AG10803 (cell line): ENCODE results near the gene VEGFB.

Experiments used
- DNase-seq: peaks from one replicate; pipeline ENCODE4 v3.0.0; 2010; ENCODE audit warnings: low read depth
- H3K4me3 ChIP-seq: 2 replicates; pipeline ENCODE4 v1.5.1; 2011; ENCODE audit warnings: mild to moderate bottlenecking, low read length, control low read depth
- TF ChIP-seq, protein P1 (sequence below): conservative IDR thresholded peaks from 2 replicates; pipeline ENCODE4 v1.5.1; 2011; ENCODE audit warnings: mild to moderate bottlenecking, low read length, control low read depth, inconsistent platforms

Gene VEGFB

DNA sequence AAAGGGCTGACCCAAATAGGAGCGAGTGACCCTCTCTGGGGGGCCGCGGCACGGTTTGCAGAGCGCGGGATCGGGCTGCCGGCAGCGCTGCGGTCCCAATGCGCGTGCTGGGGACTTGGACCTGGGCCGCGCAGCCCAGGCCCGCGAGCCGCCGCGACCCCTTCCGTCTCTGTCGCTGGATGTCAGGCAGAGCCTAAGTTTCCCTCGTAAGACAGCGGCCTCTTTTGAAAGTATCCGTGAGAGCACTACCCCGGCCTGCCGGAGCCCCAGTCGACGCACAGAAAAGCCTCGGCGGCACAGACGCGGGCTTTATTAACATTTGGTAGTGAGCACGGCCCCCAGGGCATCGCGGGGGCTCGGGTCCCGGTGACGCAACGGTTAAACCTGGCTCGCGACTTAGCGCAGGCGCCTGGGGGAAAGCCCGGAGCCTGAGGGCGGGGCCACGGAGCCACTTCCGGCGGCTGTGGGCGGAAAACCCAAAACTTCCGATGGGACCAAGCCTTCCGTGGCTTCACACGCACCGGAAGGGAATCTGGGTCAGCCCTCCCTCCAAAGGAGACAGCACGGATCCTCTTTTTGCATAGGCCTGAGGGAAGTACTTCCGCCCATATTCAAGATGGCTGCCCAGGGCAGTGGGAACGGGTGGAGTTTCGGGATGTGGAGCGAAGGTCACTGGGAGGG lies 35.3 kb downstream of the VEGFB start:
- TF ChIP-seq, protein P1, sequence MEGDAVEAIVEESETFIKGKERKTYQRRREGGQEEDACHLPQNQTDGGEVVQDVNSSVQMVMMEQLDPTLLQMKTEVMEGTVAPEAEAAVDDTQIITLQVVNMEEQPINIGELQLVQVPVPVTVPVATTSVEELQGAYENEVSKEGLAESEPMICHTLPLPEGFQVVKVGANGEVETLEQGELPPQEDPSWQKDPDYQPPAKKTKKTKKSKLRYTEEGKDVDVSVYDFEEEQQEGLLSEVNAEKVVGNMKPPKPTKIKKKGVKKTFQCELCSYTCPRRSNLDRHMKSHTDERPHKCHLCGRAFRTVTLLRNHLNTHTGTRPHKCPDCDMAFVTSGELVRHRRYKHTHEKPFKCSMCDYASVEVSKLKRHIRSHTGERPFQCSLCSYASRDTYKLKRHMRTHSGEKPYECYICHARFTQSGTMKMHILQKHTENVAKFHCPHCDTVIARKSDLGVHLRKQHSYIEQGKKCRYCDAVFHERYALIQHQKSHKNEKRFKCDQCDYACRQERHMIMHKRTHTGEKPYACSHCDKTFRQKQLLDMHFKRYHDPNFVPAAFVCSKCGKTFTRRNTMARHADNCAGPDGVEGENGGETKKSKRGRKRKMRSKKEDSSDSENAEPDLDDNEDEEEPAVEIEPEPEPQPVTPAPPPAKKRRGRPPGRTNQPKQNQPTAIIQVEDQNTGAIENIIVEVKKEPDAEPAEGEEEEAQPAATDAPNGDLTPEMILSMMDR: no peak
- peak; percentile 100 for DNase-seq
- peak overlapping the region; percentile 80 for H3K4me3 ChIP-seq

DNA sequence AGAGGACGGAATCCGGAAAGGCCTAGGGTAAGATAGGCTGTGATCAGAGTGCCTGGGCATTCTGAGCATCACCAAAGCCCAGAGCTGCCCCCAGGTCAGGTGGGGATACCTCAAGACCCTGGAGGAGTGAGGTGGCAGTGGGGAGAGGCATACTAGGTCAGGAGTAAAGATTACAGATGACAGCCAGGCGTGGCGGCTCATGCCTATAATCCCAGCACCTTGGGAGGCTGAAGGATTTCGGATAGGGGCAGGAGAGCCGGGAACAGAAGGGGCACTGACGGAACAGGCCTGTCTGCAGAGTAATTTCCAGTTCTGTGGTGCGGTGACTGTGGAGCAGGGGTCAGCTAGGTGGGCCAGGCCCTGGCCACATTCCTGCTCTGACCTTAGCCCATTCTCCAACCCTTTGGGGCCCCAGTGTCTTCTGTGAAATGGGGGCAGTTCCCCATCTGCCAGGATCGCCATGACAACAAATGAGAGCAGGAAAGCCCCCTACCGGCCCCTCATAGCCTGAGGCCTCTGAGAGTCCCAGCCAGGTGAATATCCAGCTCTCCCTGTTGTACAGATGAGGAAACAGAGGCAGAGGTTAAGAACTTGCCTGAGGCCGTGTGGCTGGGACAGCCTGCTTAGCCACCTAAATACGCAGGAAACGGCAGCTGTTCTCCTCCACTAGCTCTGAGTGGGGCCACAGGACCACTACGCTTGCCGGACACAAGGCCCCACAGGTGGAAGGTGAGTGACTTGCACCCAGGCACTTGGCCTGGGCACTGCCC lies 40.8 kb downstream of the VEGFB start:
- TF ChIP-seq, protein P1: no peak
- no peak for DNase-seq
- no peak overlapping the region for H3K4me3 ChIP-seq

DNA sequence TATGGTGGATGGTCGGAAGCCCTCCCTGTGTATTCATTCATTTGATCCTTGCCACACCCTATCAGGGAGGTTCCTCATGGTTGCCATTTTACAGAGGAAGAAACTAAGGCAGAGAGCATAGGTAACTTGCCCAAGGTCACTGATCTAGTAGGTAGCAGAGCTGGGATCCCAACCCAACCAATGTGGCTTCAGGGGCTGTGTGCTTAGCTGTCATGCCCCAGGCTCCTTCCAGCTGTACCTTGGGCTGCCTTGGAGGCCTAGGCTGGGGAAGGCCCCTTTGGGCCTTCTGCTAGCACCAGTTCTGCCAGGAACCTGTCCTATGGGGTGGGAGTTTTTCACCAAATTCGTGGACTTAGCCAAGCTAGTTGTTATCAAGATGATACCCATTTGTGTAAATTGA lies 41.5 kb downstream of the VEGFB start:
- TF ChIP-seq, protein P1: no peak
- no peak overlapping the region for H3K4me3 ChIP-seq
- DNase-seq: no peak

DNA sequence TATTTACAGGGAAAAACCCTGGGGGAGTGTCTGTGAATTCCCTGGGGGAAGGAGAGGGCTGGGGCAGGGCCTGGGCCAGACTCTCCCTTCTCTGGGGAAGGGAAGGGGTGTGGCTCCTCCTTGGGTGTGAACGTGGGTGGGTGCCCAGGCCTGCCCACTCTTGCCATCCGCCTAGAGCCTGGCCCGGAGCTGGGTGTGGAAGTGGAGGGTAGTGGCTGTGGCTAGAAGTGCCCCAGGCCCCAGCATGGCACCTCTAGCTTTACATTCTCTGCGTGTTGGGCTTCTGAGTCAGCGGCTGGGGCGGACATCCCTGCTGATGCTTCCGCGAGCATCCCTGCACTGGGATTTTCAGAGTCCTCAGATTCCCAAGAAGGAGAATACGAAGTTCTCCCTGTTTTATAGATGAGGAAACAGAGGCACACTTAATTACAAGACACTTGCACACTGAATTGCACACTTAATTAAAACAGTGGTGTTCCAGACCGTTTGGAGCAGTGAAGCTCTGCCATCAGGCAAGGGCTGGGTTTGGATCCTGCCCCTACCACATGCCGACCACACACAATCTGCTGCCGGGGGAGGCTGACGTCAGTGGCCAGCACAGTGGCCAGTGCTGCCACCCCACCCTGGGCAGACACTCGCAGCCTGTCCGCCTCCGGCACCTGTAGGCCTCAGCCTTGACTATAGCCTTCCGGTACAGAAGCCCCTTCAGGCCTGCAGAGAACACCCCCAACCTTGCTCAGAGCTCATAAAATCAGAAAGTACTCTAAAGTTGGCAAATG lies 42.5 kb downstream of the VEGFB start:
- DNase-seq: peak; percentile 80
- TF ChIP-seq, protein P1: no peak
- no peak overlapping the region for H3K4me3 ChIP-seq

DNA sequence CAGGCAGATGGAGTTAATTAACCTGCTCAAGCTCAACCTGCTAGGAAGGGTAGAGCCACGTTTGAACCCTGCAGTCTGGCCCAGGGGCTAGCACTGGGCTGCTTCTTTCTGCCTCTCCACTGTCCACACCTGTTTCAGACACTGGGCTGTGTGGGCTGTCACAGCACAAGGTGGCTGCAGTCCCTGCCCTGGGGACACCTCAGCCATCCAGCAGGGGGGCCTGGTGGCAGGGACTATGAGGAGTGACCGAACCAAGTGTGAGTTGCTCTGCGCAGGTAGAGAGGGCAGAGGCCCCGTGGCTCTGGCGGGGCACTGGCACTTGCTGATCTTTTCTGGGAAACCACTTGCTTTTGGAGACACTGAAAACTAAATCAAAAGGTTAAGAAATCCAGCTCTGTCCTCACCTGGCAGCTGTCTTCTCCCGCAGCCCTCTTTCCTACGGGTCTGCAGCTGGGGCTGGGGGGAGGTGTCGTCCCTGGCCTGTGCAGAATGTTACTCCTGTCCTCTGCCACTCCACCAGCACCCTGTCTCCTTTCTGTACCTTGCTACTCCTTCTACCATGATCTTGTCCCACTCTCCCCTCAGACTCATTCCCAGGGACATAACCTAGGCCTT lies 44.3 kb downstream of the VEGFB start:
- no peak overlapping the region for H3K4me3 ChIP-seq
- no peak for DNase-seq
- TF ChIP-seq, protein P1: no peak

DNA sequence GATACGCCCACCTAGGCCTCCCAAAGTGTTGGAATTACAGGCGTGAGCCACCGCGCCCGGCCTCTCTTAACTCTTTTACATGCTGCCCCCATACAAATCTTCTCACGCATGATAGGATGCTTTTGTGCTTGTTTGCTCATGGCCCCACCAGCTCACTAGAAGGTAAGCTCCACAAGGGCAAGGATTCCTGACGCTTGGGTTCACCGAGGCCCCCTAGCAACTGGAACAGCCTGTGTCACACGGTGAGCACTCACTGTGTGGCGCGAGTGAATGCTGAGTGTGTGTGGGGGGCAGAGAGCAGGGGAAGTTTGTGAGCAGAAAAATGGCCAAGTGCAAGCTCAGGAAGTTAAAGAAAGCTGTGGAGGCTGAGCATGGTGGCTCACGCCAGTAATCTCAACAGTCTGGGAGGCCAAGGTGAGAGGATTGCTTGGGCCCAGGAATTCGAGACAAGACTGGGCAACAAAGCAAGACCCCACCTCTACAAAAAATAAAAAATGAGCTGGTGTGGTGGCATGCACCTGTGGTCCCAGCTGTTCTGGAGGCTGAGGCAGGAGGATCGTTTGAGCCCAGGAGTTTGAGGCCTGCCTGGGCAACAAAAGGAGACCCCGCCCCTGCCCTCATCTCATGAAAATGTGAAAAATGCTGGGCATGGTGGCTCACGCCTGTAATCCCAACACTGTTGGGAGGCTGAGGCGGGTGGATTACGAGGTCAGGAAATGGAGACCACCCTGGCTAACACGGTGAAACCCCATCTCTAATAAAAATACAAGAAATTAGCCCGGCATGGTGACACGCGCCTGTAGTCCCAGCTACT lies 47.8 kb downstream of the VEGFB start:
- TF ChIP-seq, protein P1: no peak
- H3K4me3 ChIP-seq: no peak overlapping the region
- DNase-seq: no peak
